GM23248 (cell line): ENCODE results near the gene HEATR1. TPM values are rescaled to one million over a fixed set of nuclear protein-coding genes. Genes with fewer than 3 reads are reported as not detected.

Experiments used
- DNase-seq: peaks from one replicate; pipeline ENCODE4 v3.0.0-alpha.2; 2015
- H2AFZ ChIP-seq: fragments of 200-600 bp; sonication (generic); 2 replicates; pipeline ENCODE4 v1.6.1; 2016; ENCODE audit warnings: antibody characterized with exemption
- H3F3A ChIP-seq: fragments of 200-600 bp; sonication (generic); 2 replicates; pipeline ENCODE4 v1.6.1; 2016; ENCODE audit warnings: mild to moderate bottlenecking, antibody characterized with exemption, mixed run types; ENCODE audit not compliant: insufficient read depth
- H3K27ac ChIP-seq: fragments of 200-600 bp; sonication (generic); 2 replicates; pipeline ENCODE4 v1.5.1; 2016; ENCODE audit warnings: mild to moderate bottlenecking
- H3K27me3 ChIP-seq: fragments of 200-600 bp; sonication (generic); replicated peaks from 2 replicates; pipeline ENCODE4 v1.6.1; 2016; ENCODE audit warnings: mild to moderate bottlenecking; ENCODE audit not compliant: insufficient read depth
- H3K36me3 ChIP-seq: fragments of 200-600 bp; sonication (generic); 2 replicates; pipeline ENCODE4 v1.6.1; 2016; ENCODE audit warnings: low read depth, mild to moderate bottlenecking
- H3K4me1 ChIP-seq: fragments of 200-600 bp; sonication (generic); 2 replicates; pipeline ENCODE4 v1.6.1; 2016; ENCODE audit warnings: mild to moderate bottlenecking; ENCODE audit not compliant: insufficient read depth
- H3K4me2 ChIP-seq: fragments of 200-600 bp; sonication (generic); one replicate; pipeline ENCODE4 v1.6.1; 2016; ENCODE audit warnings: mild to moderate bottlenecking; ENCODE audit not compliant: unreplicated experiment
- H3K4me3 ChIP-seq: fragments of 200-600 bp; sonication (generic); 2 replicates; pipeline ENCODE4 v1.5.1; 2016; ENCODE audit warnings: mild to moderate bottlenecking
- H3K79me2 ChIP-seq: fragments of 200-600 bp; sonication (generic); 2 replicates; pipeline ENCODE4 v1.6.1; 2016; ENCODE audit warnings: mild to moderate bottlenecking; ENCODE audit not compliant: insufficient read depth
- H3K9ac ChIP-seq: fragments of 200-600 bp; sonication (generic); 2 replicates; pipeline ENCODE4 v1.6.1; 2016; ENCODE audit warnings: mild to moderate bottlenecking
- H3K9me2 ChIP-seq: fragments of 200-600 bp; sonication (generic); 2 replicates; pipeline ENCODE4 v1.6.1; 2016; ENCODE audit warnings: mixed run types, mild to moderate bottlenecking, moderate library complexity; ENCODE audit not compliant: insufficient read depth
- H3K9me3 ChIP-seq: fragments of 200-600 bp; sonication (generic); one replicate; pipeline ENCODE4 v1.6.1; 2017; ENCODE audit warnings: low read depth
- H4K20me1 ChIP-seq: fragments of 200-600 bp; sonication (generic); 2 replicates; pipeline ENCODE4 v1.6.0; 2016; ENCODE audit not compliant: insufficient read depth
- EZH2 ChIP-seq: fragments of 200-600 bp; sonication (generic); IDR thresholded peaks from 2 replicates; pipeline ENCODE4 v1.6.1; 2018; ENCODE audit warnings: antibody characterized with exemption, mild to moderate bottlenecking; ENCODE audit not compliant: insufficient read depth, poor library complexity, severe bottlenecking
- EZH2phosphoT487 ChIP-seq: fragments of 200-600 bp; sonication (generic); IDR thresholded peaks from 2 replicates; pipeline ENCODE4 v1.6.1; 2018; ENCODE audit warnings: antibody characterized with exemption, moderate library complexity, mild to moderate bottlenecking, low read depth; ENCODE audit not compliant: insufficient read depth
- WGBS, 2 experiments: methylation state at CpG; one replicate each; pipeline ENCODE4 v1.1.6; 2015 to 2017; ENCODE audit warnings: low lambda C conversion rate in 2 of 2, low coverage in 1 of 2; ENCODE audit errors: missing lambda C conversion rate in 2 of 2; 5-methylcytosine and 5-hydroxymethylcytosine counted together
- in situ Hi-C: fragments of 300-500 bp; cut with MboI; formaldehyde crosslinking; loops from 2 replicates; pipeline ENCODE4 v1.15.0; 2020
- polyA plus RNA-seq: library from polyadenylated mRNA; unstranded; fragments of >200 nt; fragmentation: Nextera tagmentation; extraction: Ambion mirVana; gene quantifications from 2 replicates; pipeline ENCODE4 v1.2.1, GENCODE V29; 2016
- total RNA-seq: library from RNA; depleted of rRNA; stranded (reverse); fragments of >200 nt; shearing (Covaris generic); gene quantifications from 2 replicates; pipeline ENCODE4 v1.2.3, GENCODE V29; 2014

Gene HEATR1
- total and polyA plus RNA-seq, 2 experiments from 2014 or later, result 15.7 to 24.0 TPM

GRCh38 chr1:236511735-236512418 lies 92.4 kb downstream of the HEATR1 start:
- whole genome bisulfite sequencing, 2 experiments, result 64 to 65% methylated on average over 11 of the region's 11 CpGs
- Histone ChIP-seq H3K36me3 (no peaks in the 10 kb centered on the region), H3K4me3 (no peak overlapping the region), H3F3A (peaks cover 5% of the 10 kb centered on the region), H3K79me2 (no peaks in the 10 kb centered on the region), H3K4me1 (peaks cover 12% of the 10 kb centered on the region), H3K4me2 (no peak overlapping the region), H3K9me2 (no peaks in the 10 kb centered on the region), H3K27ac (no peak overlapping the region), H4K20me1 (no peaks in the 10 kb centered on the region), H3K9ac (no peak overlapping the region), H3K9me3 (no peaks in the 10 kb centered on the region), H2AFZ (no peak overlapping the region), H3K27me3 (no peaks in the 10 kb centered on the region)
- DNase-seq, result no peak
- in situ Hi-C loops, result no loop called here
- no peak for TF ChIP-seq EZH2
- no peak for TF ChIP-seq EZH2phosphoT487

DNA sequence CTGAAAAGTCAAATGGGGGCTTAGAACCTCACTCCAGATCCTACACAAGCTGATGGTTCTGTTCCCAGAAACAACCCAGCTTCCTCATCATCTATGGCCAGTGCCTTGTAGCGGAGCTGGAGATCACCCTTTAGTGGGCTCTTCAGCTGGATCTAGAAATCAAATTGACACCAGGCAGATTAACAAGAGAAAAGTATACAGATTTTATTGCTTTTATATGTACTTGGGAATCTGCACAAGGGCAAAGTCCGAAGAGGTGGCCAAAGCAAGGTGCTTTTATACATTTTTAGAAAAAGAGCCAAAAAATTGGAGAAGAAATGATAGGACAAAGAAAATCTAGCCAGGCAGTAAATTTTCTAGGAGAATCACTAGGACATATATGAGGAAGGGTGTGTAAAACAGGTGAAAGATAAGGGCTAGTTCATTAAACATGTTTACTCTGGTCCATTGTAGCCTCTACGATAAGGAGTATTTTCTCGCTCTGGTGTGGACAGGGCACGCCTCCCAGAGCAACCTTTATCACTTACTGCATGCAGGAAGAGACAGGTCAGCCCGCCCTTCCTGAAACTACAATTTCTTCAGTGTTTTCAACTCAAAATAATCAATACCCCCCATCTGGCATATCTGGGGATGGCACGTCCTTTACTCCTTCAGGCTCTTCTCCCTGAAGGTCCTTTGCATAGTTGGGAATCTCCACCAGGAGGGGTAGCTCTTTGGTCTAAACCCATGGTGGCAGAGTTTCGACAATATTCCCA lies 94.5 kb downstream of the HEATR1 start:
- no peak for DNase-seq
- Histone ChIP-seq H2AFZ (no peak overlapping the region), H3K9ac (no peak overlapping the region), H3F3A (peaks cover 5% of the 10 kb centered on the region), H3K79me2 (no peaks in the 10 kb centered on the region), H4K20me1 (no peaks in the 10 kb centered on the region), H3K4me1 (peaks cover 10% of the 10 kb centered on the region), H3K36me3 (no peaks in the 10 kb centered on the region), H3K27ac (no peak overlapping the region), H3K9me3 (no peaks in the 10 kb centered on the region), H3K27me3 (no peaks in the 10 kb centered on the region), H3K9me2 (no peaks in the 10 kb centered on the region), H3K4me2 (no peak overlapping the region), H3K4me3 (no peak overlapping the region)
- 70 to 72% methylated on average over 8 of the region's 8 CpGs for WGBS, 2 experiments
- no peak for TF ChIP-seq EZH2
- TF ChIP-seq EZH2phosphoT487, result no peak
- in situ Hi-C loops, result no loop called here

- no peak overlapping the region for H3K27ac ChIP-seq
- peaks cover 5% of the 10 kb centered on the region for H3F3A ChIP-seq
- no peaks in the 10 kb centered on the region for H3K27me3 ChIP-seq
- no peaks in the 10 kb centered on the region for H3K79me2 ChIP-seq
- H3K36me3 ChIP-seq, result no peaks in the 10 kb centered on the region
- H3K9me2 ChIP-seq, result no peaks in the 10 kb centered on the region
- H3K4me3 ChIP-seq, result no peak overlapping the region
- TF ChIP-seq EZH2phosphoT487 (no peak), EZH2 (no peak)
- H3K9me3 ChIP-seq, result no peaks in the 10 kb centered on the region
- H3K4me2 ChIP-seq, result no peak overlapping the region
- 83 to 95% methylated on average over 1 of the region's 1 CpG for WGBS, 2 experiments
- H3K4me1 ChIP-seq, result peaks cover 10% of the 10 kb centered on the region
- DNase-seq, result no peak
- no peak overlapping the region for H2AFZ ChIP-seq
- no peak overlapping the region for H3K9ac ChIP-seq
- in situ Hi-C loops, result no loop called here
- no peaks in the 10 kb centered on the region for H4K20me1 ChIP-seq
Observed at GRCh38 chr1:236509203-236509602, 95.1 kb downstream of the HEATR1 start.

GRCh38 chr1:236508593-236509027 lies 95.7 kb downstream of the HEATR1 start:
- no peak overlapping the region for H3K9ac ChIP-seq
- WGBS, 2 experiments, result 77 to 78% methylated on average over 6 of the region's 6 CpGs
- no peak overlapping the region for H2AFZ ChIP-seq
- no peaks in the 10 kb centered on the region for H3K9me3 ChIP-seq
- no peaks in the 10 kb centered on the region for H3K9me2 ChIP-seq
- peaks cover 10% of the 10 kb centered on the region for H3K4me1 ChIP-seq
- H3K27ac ChIP-seq, result no peak overlapping the region
- in situ Hi-C loops, result no loop called here
- no peaks in the 10 kb centered on the region for H3K36me3 ChIP-seq
- no peaks in the 10 kb centered on the region for H4K20me1 ChIP-seq
- no peaks in the 10 kb centered on the region for H3K79me2 ChIP-seq
- no peak overlapping the region for H3K4me2 ChIP-seq
- no peaks in the 10 kb centered on the region for H3K27me3 ChIP-seq
- H3K4me3 ChIP-seq, result no peak overlapping the region
- H3F3A ChIP-seq, result peaks cover 5% of the 10 kb centered on the region
- DNase-seq, result no peak
- TF ChIP-seq EZH2phosphoT487 (no peak), EZH2 (no peak)
